ENCODE data around the gene ARID3A.
"Not testable (repeated sequence)": the region's sequence is repeated elsewhere in the genome, so short reads cannot be mapped to it uniquely, and the experiment has no call there.

ARID3A gene

DNA sequence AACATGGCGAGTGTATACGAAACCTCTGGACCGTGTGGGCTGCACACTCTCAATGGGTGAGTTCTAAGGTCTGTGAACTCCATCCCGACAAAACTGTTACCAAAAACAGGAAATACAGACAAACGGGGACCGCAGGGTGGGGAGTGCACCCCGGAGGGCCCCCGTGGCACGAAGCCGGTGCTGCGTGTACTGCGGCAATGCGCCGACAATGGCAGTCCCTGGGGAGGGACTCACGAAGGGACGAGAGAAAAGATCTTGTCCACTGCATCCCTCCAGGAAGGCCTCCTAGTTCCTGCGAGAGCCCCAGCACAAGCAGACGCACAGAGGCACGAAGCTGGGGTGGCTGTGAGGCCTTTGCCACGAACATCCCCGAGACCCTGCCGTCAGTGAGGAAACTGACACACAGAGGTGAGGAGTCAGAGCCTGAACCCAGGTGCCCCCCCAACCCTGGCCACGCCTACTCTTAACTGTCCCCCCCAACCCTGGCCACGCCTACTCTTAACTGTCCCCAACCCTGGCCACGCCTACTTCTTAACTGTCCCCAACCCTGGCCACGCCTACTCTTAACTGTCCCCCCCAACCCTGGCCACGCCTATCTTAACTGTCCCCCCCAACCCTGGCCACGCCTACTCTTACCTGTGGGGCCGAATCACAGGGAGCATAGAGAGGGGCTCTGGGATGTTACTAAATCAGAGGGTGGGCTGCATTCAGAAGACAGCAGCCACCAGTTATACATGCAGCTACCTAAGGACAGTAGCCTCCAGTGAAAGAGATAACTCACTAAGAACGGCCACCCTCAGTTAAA lies 37.1 kb upstream of the ARID3A start:
- H3K9ac ChIP-seq: no peak overlapping the region
- no peaks in the 10 kb centered on the region for H3K27me3 ChIP-seq (ENCODE audit: insufficient read depth, low read depth)
- H3K79me2 ChIP-seq (ENCODE audit: insufficient read depth, low read depth): peaks cover 9% of the 10 kb centered on the region; the same call in 1 of the 2 replicates
- no peak overlapping the region for H2AFZ ChIP-seq (ENCODE audit: low read depth)
- no peak overlapping the region for H3K4me2 ChIP-seq
- no peak overlapping the region for H3K4me3 ChIP-seq (IDR thresholded peaks at IDR 0.05; ENCODE audit: insufficient read depth, low read depth, low read length)
- no peak for TF ChIP-seq CTCF (conservative IDR thresholded peaks at IDR 0.05; ENCODE audit: low read depth, low read length)
- H3K27ac ChIP-seq: no peak overlapping the region
- no peaks in the 10 kb centered on the region for H4K20me1 ChIP-seq (ENCODE audit: insufficient read depth)
- H3K36me3 ChIP-seq (ENCODE audit: insufficient read depth): no peaks in the 10 kb centered on the region
- no peaks in the 10 kb centered on the region for H3K4me1 ChIP-seq (ENCODE audit: low read depth, poor library complexity, severe bottlenecking)

GRCh38 chr19:889662-890295 lies 36.1 kb upstream of the ARID3A start:
- no peaks in the 10 kb centered on the region for H4K20me1 ChIP-seq (ENCODE audit: insufficient read depth)
- no peak overlapping the region for H3K27ac ChIP-seq
- no peaks in the 10 kb centered on the region for H3K4me1 ChIP-seq (ENCODE audit: low read depth, poor library complexity, severe bottlenecking)
- no peak overlapping the region for H3K9ac ChIP-seq
- TF ChIP-seq CTCF (conservative IDR thresholded peaks at IDR 0.05; ENCODE audit: low read depth, low read length): no peak
- peaks cover 9% of the 10 kb centered on the region; the same call in 1 of the 2 replicates for H3K79me2 ChIP-seq (ENCODE audit: insufficient read depth, low read depth)
- no peak overlapping the region for H3K4me2 ChIP-seq
- no peaks in the 10 kb centered on the region for H3K36me3 ChIP-seq (ENCODE audit: insufficient read depth)
- no peak overlapping the region for H3K4me3 ChIP-seq (IDR thresholded peaks at IDR 0.05; ENCODE audit: insufficient read depth, low read depth, low read length)
- no peaks in the 10 kb centered on the region for H3K27me3 ChIP-seq (ENCODE audit: insufficient read depth, low read depth)
- no peak overlapping the region for H2AFZ ChIP-seq (ENCODE audit: low read depth)

DNA sequence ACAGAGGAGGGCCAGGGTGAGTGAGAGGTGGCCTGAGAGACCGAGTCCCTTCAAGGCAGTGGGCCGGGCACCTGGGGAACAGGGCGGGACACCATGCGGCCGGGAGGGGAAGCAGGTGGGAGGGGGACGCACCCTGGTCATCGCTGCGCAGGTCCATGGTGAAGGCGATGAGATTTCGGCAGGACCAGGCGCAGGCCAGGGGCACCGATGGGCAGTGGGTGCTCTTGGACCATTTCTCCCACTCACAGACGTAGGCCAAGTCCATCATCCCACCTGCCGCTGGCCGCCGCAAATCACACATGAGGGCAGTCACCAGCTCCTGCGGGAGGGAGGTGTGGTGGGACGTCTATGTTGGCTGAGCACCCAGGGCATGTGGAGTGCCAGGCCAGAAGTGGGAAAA lies 35.0 kb upstream of the ARID3A start:
- no peaks in the 10 kb centered on the region for H3K27me3 ChIP-seq (ENCODE audit: insufficient read depth, low read depth)
- no peak overlapping the region for H3K4me2 ChIP-seq
- no peak overlapping the region for H3K9ac ChIP-seq
- H4K20me1 ChIP-seq (ENCODE audit: insufficient read depth): no peaks in the 10 kb centered on the region
- no peak overlapping the region for H3K27ac ChIP-seq
- H3K79me2 ChIP-seq (ENCODE audit: insufficient read depth, low read depth): peaks cover 9% of the 10 kb centered on the region; the same call in 1 of the 2 replicates
- no peak overlapping the region for H2AFZ ChIP-seq (ENCODE audit: low read depth)
- H3K4me3 ChIP-seq (IDR thresholded peaks at IDR 0.05; ENCODE audit: insufficient read depth, low read depth, low read length): no peak overlapping the region
- no peak for TF ChIP-seq CTCF (conservative IDR thresholded peaks at IDR 0.05; ENCODE audit: low read depth, low read length)
- H3K4me1 ChIP-seq (ENCODE audit: low read depth, poor library complexity, severe bottlenecking): no peaks in the 10 kb centered on the region
- H3K36me3 ChIP-seq (ENCODE audit: insufficient read depth): no peaks in the 10 kb centered on the region

- H3K4me3 ChIP-seq (IDR thresholded peaks at IDR 0.05; ENCODE audit: insufficient read depth, low read depth, low read length); H3K27ac ChIP-seq: not testable (repeated sequence)
- H3K9ac ChIP-seq: peak overlapping the region; percentile 67; the same call in 1 of the 2 replicates
Measured at GRCh38 chr19:891421-892200, 34.2 kb upstream of the ARID3A start.

More at GRCh38 chr19:891421-892200, 34.2 kb upstream of the ARID3A start:
- not testable (repeated sequence) for H2AFZ ChIP-seq (ENCODE audit: low read depth); H3K36me3 ChIP-seq (ENCODE audit: insufficient read depth); H4K20me1 ChIP-seq (ENCODE audit: insufficient read depth); H3K79me2 ChIP-seq (ENCODE audit: insufficient read depth, low read depth); H3K27me3 ChIP-seq (ENCODE audit: insufficient read depth, low read depth); H3K4me1 ChIP-seq (ENCODE audit: low read depth, poor library complexity, severe bottlenecking)
- peak overlapping the region; percentile 91 for H3K4me2 ChIP-seq

All from KMS-11 (cell line).